NT2/D1 (cell line): ENCODE measurements around the gene DDX1.

Experiments
- SUZ12 ChIP-seq: IDR thresholded peaks from 2 replicates; pipeline ENCODE4 v1.6.1; 2011; ENCODE audit not compliant: insufficient read length, insufficient read depth; ENCODE audit errors: extremely low read depth
- YY1 ChIP-seq: IDR thresholded peaks from 2 replicates; pipeline ENCODE4 v1.6.1; 2011; ENCODE audit not compliant: insufficient read length, insufficient read depth
- ZNF274 ChIP-seq: IDR thresholded peaks from 2 replicates; pipeline ENCODE4 v1.6.1; 2011; ENCODE audit warnings: mild to moderate bottlenecking, low read depth, low read length

GRCh38 chr2:15626126-15626525 is 34.5 kb downstream of the DDX1 start:
- TF ChIP-seq YY1: no peak
- no peak for TF ChIP-seq ZNF274
- TF ChIP-seq SUZ12: no peak
